Muscle layer of colon (tissue), 2 donors: ENCODE measurements around the gene ABCE1.

Experiments used
- H3K27ac ChIP-seq: one replicate; pipeline ENCODE4 v1.7.0; 2013; ENCODE audit warnings: low read depth, mild to moderate bottlenecking, low read length, moderate library complexity
- H3K27me3 ChIP-seq, 2 donors: one replicate each; pipeline ENCODE4 v1.7.0; 2013; ENCODE audit warnings: low read length in 2 of 2, mild to moderate bottlenecking in 2 of 2; ENCODE audit not compliant: insufficient read depth in 2 of 2, control insufficient read depth in 1 of 2
- H3K36me3 ChIP-seq: one replicate; pipeline ENCODE4 v1.7.0; 2013; ENCODE audit warnings: mild to moderate bottlenecking, low read length; ENCODE audit not compliant: insufficient read depth
- H3K4me1 ChIP-seq: one replicate; pipeline ENCODE4 v1.7.0; 2013; ENCODE audit warnings: mild to moderate bottlenecking, low read length; ENCODE audit not compliant: insufficient read depth
- H3K4me3 ChIP-seq, 2 donors: one replicate each; pipeline ENCODE4 v1.7.0; 2013; ENCODE audit warnings: low read length in 2 of 2, low read depth in 1 of 2, mild to moderate bottlenecking in 1 of 2, moderate library complexity in 1 of 2
- H3K9ac ChIP-seq: one replicate; pipeline ENCODE4 v1.7.0; 2013; ENCODE audit warnings: low read length
- H3K9me3 ChIP-seq: one replicate; pipeline ENCODE4 v1.7.0; 2013; ENCODE audit warnings: mild to moderate bottlenecking, low read length
- donor health status: abdominal sarcoma.
- donor health status: Adenocarcinoma of cecum.

Gene ABCE1

DNA sequence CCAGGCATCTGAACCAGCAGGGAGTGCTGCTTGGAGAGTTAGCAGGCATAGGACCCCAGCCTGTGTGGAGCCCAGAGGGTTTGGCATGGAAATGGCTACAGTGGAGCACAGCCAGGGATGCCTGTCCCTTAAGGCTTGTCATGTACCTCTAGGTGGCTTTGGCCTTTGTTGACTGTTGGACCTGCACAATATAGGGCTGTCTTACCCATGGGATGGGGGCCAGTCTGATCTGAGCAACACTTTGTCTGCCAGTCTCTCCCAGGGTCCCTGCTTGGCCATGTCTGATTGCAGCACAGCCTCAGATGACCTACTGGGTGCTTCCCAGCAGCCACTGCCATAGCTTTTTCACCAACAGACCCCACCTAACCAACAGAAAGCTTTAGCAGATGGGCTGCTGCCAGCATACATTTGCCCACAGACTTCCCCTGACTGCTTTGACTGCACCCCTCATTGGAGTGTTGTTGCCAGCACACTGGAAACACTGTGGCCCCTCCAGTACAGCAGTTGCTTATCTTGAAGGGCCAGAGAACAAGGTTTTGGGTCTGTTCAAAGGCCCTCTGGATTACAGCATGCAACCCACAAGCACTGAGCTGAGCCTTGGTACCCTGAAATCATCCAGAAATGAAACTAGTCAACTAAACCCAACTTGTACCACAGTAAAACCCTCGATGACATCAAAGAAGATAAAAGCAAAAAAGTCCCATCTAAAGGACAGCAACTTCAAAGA is 22.2 kb upstream of the ABCE1 start:
- Histone ChIP-seq H3K27ac (no peak overlapping the region), H3K36me3 (no peaks in the 10 kb centered on the region), H3K4me3 (no peak overlapping the region), H3K9ac (no peak overlapping the region), H3K27me3 (no peaks in the 10 kb centered on the region), H3K9me3 (no peaks in the 10 kb centered on the region), H3K4me1 (no peaks in the 10 kb centered on the region)

DNA sequence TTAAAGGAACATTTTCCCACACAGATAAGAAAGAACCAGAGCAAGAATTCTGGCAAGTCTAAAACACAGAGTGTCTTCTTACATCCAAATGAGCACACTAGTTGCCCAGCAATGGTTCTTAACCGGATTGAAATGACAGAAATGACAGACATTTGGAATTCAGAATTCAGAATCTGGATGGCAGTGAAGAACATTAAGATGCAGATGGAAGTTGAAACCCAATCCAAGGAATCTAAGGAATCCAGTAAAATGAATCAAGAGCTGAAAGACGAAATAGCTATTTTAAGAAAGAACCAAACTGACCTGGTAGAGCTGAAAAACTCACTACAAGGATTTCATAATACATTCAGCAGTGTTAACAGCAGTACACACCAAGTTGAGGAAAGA is 21.6 kb upstream of the ABCE1 start:
- Histone ChIP-seq H3K9ac (no peak overlapping the region), H3K27me3 (no peaks in the 10 kb centered on the region), H3K36me3 (no peaks in the 10 kb centered on the region), H3K4me3 (no peak overlapping the region), H3K27ac (no peak overlapping the region), H3K4me1 (no peaks in the 10 kb centered on the region), H3K9me3 (no peaks in the 10 kb centered on the region)

DNA sequence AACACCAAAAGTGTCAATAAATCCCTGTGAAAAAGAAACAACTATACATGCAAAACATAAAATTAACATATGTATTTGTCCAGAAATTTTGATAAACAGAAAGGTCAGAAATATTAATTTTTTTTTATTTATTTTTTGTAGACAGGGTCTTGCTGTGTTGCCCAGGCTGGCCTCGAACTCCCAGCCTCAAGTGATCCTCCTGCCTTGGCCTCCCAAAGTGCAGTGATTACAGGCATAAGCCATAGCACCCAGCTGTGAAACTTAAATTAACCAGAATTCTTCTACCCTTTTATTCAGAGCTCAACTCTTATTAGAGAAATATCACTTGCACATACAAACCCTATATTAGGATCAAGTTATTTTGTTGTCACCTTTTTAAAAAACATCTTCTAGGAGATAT is 16.4 kb upstream of the ABCE1 start:
- H3K9ac ChIP-seq = no peak overlapping the region
- H3K9me3 ChIP-seq = no peaks in the 10 kb centered on the region
- no peaks in the 10 kb centered on the region for H3K4me1 ChIP-seq
- no peaks in the 10 kb centered on the region for H3K36me3 ChIP-seq
- no peak overlapping the region for H3K4me3 ChIP-seq
- no peak overlapping the region for H3K27ac ChIP-seq
- H3K27me3 ChIP-seq = no peaks in the 10 kb centered on the region

DNA sequence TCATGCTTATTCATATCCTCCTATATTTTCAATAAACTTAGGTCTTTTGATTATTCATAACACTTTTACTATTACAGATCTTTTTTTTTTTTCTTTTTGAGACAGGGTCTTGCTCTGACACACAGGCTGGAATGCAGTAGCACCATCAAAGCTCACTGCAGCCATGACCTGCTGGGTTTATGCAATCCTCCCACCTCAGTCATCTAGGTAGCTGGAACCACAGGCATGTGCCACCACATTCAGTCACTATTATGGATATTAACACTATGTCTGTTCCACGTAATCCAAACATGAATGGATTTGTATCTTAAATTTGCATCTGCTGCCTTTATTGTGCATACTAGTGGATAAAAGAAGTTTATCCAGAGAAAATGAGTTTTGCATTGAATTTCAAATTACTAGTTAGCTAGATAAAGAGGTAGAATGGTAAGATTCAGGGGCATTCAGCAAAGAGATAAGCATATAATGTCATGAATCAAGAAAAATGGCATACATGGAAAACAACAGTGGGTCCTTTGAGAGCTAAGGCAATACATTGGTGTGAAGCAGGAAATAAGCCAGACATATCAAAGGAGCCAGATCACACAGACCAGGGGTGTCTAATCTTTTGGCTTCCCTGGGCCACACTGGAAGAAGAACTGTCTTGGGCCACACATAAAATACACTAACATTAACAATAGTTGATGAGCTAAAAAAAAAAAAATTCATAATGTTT is 14.1 kb upstream of the ABCE1 start:
- H3K4me1 ChIP-seq = no peaks in the 10 kb centered on the region
- no peak overlapping the region for H3K4me3 ChIP-seq
- H3K9me3 ChIP-seq = no peaks in the 10 kb centered on the region
- H3K27me3 ChIP-seq = no peaks in the 10 kb centered on the region
- H3K9ac ChIP-seq = no peak overlapping the region
- peaks cover 4% of the 10 kb centered on the region for H3K36me3 ChIP-seq
- no peak overlapping the region for H3K27ac ChIP-seq

DNA sequence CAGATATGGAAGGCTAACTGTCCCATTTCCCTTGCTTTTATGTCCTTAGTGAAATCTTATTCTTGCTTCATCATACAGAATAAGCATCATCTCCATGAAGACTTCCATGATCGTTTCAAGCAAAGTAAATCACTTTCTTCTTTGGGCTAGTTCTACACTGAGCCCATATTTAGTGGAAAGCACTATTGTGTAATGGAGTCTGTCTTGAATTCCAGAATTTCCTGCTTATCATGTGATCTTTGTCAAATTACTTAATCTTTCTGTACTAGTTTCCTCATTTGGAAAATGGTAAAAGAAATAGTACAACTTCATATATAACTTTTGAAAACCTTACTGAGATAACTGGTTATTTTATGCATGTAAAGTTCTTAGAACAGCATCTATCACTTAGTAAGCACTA is 7.7 kb upstream of the ABCE1 start:
- Histone ChIP-seq H3K36me3 (peaks cover 40% of the 10 kb centered on the region), H3K4me1 (no peaks in the 10 kb centered on the region), H3K9ac (no peak overlapping the region), H3K4me3 (no peak overlapping the region), H3K27me3 (no peaks in the 10 kb centered on the region), H3K27ac (no peak overlapping the region), H3K9me3 (no peaks in the 10 kb centered on the region)

DNA sequence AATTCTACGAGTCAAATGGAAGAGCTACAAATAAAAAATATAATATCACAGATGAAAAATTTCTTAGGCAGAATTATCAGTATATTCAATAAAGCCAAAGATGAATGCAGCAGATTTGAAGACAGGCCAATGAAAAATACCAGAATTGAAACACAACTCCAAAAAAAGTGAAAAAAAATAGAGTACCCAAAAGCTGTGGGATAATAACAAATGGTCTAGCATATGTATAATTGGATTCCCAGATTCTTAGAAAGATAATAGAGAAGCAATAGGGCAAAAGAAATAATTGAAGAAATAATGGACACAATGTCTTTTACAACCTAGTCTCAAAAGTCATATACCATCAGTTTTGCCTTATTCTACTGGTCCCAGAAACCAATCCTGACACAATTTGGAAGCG is 4.5 kb upstream of the ABCE1 start:
- peaks cover 36% of the 10 kb centered on the region for H3K36me3 ChIP-seq
- no peaks in the 10 kb centered on the region for H3K9me3 ChIP-seq

DNA sequence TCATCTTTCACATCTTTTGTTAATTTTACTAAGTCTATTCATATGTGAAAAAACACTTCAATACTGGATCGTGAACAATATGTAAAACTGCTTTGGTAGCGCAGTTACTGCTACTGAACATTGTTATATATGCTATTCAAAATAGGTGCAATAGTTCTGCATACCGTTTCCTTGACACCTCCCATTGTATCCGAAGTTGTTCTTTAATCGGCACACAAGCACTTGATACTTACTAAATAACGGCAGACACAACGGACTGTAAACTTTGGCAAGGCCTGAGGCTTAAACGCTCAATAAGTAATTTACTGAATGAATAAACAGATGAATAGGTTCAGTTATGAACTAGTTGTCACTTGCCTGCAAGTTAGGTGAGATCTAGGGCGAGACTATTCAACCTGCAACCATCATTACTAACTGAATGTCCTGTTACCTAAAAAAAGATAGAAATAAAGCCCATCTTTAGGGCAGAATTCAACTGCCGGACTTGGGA is 735 bp upstream of the ABCE1 start:
- Histone ChIP-seq H3K27ac (peak overlapping the region; percentile 93), H3K27me3 (no peaks in the 10 kb centered on the region), H3K4me1 (peaks cover 19% of the 10 kb centered on the region), H3K9me3 (no peaks in the 10 kb centered on the region), H3K36me3 (peaks cover 30% of the 10 kb centered on the region), H3K9ac (peak overlapping the region; percentile 74), H3K4me3 (peak overlapping the region; percentile 88 to 94)

More for the DNA sequence above, 4.5 kb upstream of the ABCE1 start:
- H3K27me3 ChIP-seq = no peaks in the 10 kb centered on the region
- H3K4me3 ChIP-seq = no peak overlapping the region
- no peak overlapping the region for H3K9ac ChIP-seq
- no peak overlapping the region for H3K27ac ChIP-seq
- peaks cover 9% of the 10 kb centered on the region for H3K4me1 ChIP-seq

- no peaks in the 10 kb centered on the region for H3K27me3 ChIP-seq
- H3K4me3 ChIP-seq = peak overlapping the region; percentile 88 to 94
- peak overlapping the region; percentile 74 for H3K9ac ChIP-seq
- H3K36me3 ChIP-seq = peaks cover 18% of the 10 kb centered on the region
- peaks cover 19% of the 10 kb centered on the region for H3K4me1 ChIP-seq
- no peaks in the 10 kb centered on the region for H3K9me3 ChIP-seq
- H3K27ac ChIP-seq = peak overlapping the region; percentile 93
Measured at GRCh38 chr4:145098675-145099037, 545 bp downstream of the ABCE1 start.

DNA sequence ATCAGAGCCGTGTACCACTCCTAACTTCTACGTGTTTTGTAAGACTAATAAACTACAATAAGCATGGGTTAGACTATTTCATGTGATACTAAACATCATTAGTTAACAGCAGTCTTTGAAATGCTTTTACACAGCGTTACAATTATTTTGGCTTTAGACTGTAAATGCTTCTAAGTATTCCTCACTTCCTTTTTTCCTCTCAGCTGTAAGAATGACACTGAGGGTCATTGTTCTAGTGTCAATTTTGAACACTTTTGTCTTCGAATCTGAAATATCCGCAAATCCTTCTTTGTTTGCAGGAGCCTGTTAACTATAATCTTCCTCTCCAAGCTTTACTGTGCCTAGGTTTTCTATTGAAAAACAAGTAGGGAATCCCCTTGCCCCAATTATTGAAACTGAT is 1.5 kb downstream of the ABCE1 start:
- H3K9me3 ChIP-seq = no peaks in the 10 kb centered on the region
- no peak overlapping the region for H3K9ac ChIP-seq
- peaks cover 19% of the 10 kb centered on the region for H3K4me1 ChIP-seq
- no peak overlapping the region for H3K27ac ChIP-seq
- peaks cover 8% of the 10 kb centered on the region for H3K36me3 ChIP-seq
- H3K4me3 ChIP-seq = peak overlapping the region in 1 of 2 donors; percentile 94
- no peaks in the 10 kb centered on the region for H3K27me3 ChIP-seq

- no peaks in the 10 kb centered on the region for H3K27me3 ChIP-seq
- H3K9me3 ChIP-seq = no peaks in the 10 kb centered on the region
- peaks cover 2% of the 10 kb centered on the region for H3K36me3 ChIP-seq
- no peak overlapping the region for H3K4me3 ChIP-seq
- peaks cover 19% of the 10 kb centered on the region for H3K4me1 ChIP-seq
- no peak overlapping the region for H3K9ac ChIP-seq
- no peak overlapping the region for H3K27ac ChIP-seq
Measured at GRCh38 chr4:145101091-145101490, 3.0 kb downstream of the ABCE1 start.

- Histone ChIP-seq H3K27ac (no peak overlapping the region), H3K9ac (no peak overlapping the region), H3K27me3 (no peaks in the 10 kb centered on the region), H3K4me1 (peaks cover 10% of the 10 kb centered on the region), H3K36me3 (peaks cover 14% of the 10 kb centered on the region), H3K4me3 (no peak overlapping the region), H3K9me3 (no peaks in the 10 kb centered on the region)
Measured at GRCh38 chr4:145102619-145103018, 4.5 kb downstream of the ABCE1 start.

GRCh38 chr4:145103496-145103895 is 5.4 kb downstream of the ABCE1 start:
- Histone ChIP-seq H3K36me3 (peaks cover 21% of the 10 kb centered on the region), H3K27ac (no peak overlapping the region), H3K9me3 (no peaks in the 10 kb centered on the region), H3K4me1 (peaks cover 10% of the 10 kb centered on the region), H3K9ac (no peak overlapping the region), H3K27me3 (no peaks in the 10 kb centered on the region), H3K4me3 (no peak overlapping the region)
